ENCODE results near the gene ARL2. TPM values are rescaled to one million over a fixed set of nuclear protein-coding genes. Genes with fewer than 3 reads are reported as not detected.

Gene ARL2
- total RNA-seq, 1 experiment from 2014 or later = 96.8 TPM

GRCh38 chr11:65027213-65028067 lies 13.5 kb downstream of the ARL2 start, which contains the start of gene SNX15:
Gene SNX15, plus strand, starts transcription at chr11:65027439. Its CDS starts 99 bp downstream, at chr11:65027538.
- CTCF ChIA-PET = interaction anchor here (0.6 to 5.9 kb wide), 10 partner anchors 12 to 239 kb away, joined by 3 to 64 read pairs (median 3); partner anchors contain the start of genes ARL2, SAC3D1 and ZNHIT2

DNA sequence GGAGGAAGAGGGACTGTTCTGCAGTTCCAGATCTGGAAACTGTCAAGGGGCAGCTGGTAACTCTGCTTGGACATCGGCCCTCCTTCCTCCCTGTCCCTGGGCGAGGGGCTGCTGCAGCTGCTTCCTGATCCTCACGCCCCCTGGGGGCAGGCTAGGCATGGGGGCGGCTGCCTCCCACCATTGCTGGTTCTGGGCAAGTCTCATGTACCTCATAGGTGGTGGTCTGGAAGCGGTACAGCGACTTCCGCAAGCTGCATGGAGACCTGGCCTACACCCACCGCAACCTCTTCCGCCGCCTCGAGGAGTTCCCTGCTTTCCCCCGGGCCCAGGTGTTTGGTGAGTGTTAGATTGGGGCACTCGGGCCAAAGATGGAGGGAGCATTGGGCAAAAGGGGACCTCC lies 18.3 kb downstream of the ARL2 start:
- Mint-ChIP-seq H3K9me3 (ENCODE audit: unreplicated experiment) (no peaks in the 10 kb centered on the region), H3K27ac (ENCODE audit: low read depth, unreplicated experiment) (no peak overlapping the region), H3K4me1 (ENCODE audit: insufficient read depth, unreplicated experiment) (peaks cover 6% of the 10 kb centered on the region), H3K36me3 (ENCODE audit: insufficient read depth, unreplicated experiment) (peaks cover 34% of the 10 kb centered on the region), H3K4me3 (ENCODE audit: unreplicated experiment) (no peak overlapping the region), H3K27me3 (ENCODE audit: insufficient read depth, unreplicated experiment) (no peaks in the 10 kb centered on the region)
- DNase-seq (ENCODE audit: unreplicated experiment) = no peak
- ChIA-PET CTCF (interaction anchor here (0.6 kb wide), 1 partner anchor 41 kb away, joined by 4 read pairs; no protein-coding TSS in a partner anchor), POLR2A (interaction anchor here (0.6 kb wide), 1 partner anchor 66 kb away, joined by 3 read pairs; no protein-coding TSS in a partner anchor)
- intact Hi-C loops (cut with micrococcal nuclease) = no loop called here
- BruUV-seq (replicated peaks) = no TSS peak
- no peak for TF ChIP-seq CTCF (IDR thresholded peaks at IDR 0.05; ENCODE audit: unreplicated experiment)

More at GRCh38 chr11:65027213-65028067, 13.5 kb downstream of the ARL2 start, which contains the start of gene SNX15:
- Mint-ChIP-seq H3K9me3 (ENCODE audit: unreplicated experiment) (no peaks in the 10 kb centered on the region), H3K36me3 (ENCODE audit: insufficient read depth, unreplicated experiment) (peaks cover 11% of the 10 kb centered on the region), H3K27me3 (ENCODE audit: insufficient read depth, unreplicated experiment) (no peaks in the 10 kb centered on the region), H3K27ac (ENCODE audit: low read depth, unreplicated experiment) (peak within 1 kb of the TSS; percentile 30), H3K4me3 (ENCODE audit: unreplicated experiment) (peak within 1 kb of the TSS; percentile 75), H3K4me1 (ENCODE audit: insufficient read depth, unreplicated experiment) (peaks cover 7% of the 10 kb centered on the region)
- peak; percentile 71 for TF ChIP-seq CTCF (IDR thresholded peaks at IDR 0.05; ENCODE audit: unreplicated experiment)
- DNase-seq (ENCODE audit: unreplicated experiment) = peak; percentile 97
- POLR2A ChIA-PET = interaction anchor here (0.8 to 3.7 kb wide), 16 partner anchors 9 to 590 kb away, joined by 3 to 28 read pairs (median 4); partner anchors contain the start of genes ARL2, FAU, MRPL49 and SAC3D1
- BruUV-seq (replicated peaks) = TSS peak; percentile 72
- intact Hi-C loops (cut with micrococcal nuclease) = loop anchor here (5.0 kb wide), 2 partner anchors 55 to 110 kb away; partner anchors contain the start of genes ATG2A, CDCA5 and ZFPL1

GRCh38 chr11:65034423-65034822 lies 20.5 kb downstream of the ARL2 start:
- no TSS peak for BruUV-seq (replicated peaks)
- H3K27me3 Mint-ChIP-seq (ENCODE audit: insufficient read depth, unreplicated experiment) = no peaks in the 10 kb centered on the region
- CTCF ChIA-PET = no interaction called here

More at GRCh38 chr11:65034423-65034822, 20.5 kb downstream of the ARL2 start:
- Mint-ChIP-seq H3K4me3 (ENCODE audit: unreplicated experiment) (no peak overlapping the region), H3K4me1 (ENCODE audit: insufficient read depth, unreplicated experiment) (no peaks in the 10 kb centered on the region), H3K27ac (ENCODE audit: low read depth, unreplicated experiment) (no peak overlapping the region), H3K36me3 (ENCODE audit: insufficient read depth, unreplicated experiment) (peaks cover 38% of the 10 kb centered on the region), H3K9me3 (ENCODE audit: unreplicated experiment) (no peaks in the 10 kb centered on the region)
- no peak for TF ChIP-seq CTCF (IDR thresholded peaks at IDR 0.05; ENCODE audit: unreplicated experiment)
- intact Hi-C loops (cut with micrococcal nuclease) = no loop called here
- POLR2A ChIA-PET = interaction anchor here (0.6 to 1.2 kb wide), 2 partner anchors 17 to 149 kb away, joined by 3 to 4 read pairs; no protein-coding TSS in a partner anchor
- DNase-seq (ENCODE audit: unreplicated experiment) = no peak

Measured in MCF 10A (cell line).